Endothelial cell of umbilical vein (primary cell): ENCODE results near the gene ASAP2. TPM values are rescaled to one million over a fixed set of nuclear protein-coding genes. Genes with fewer than 3 reads are reported as not detected.

Experiments
- BruUV-seq: library from RNA; stranded (reverse); fragments of 400-500 nt; replicated peaks from 2 replicates; lab custom pipeline; 2021; lab: Mats Ljungman, UMichigan
- CTCF ChIA-PET: fragments of 300-600, 350-600 bp; sonication (Branson Sonifier 250); formaldehyde crosslinking; loops from one replicate; lab custom pipeline; 2021; ENCODE audit warnings: antibody characterized with exemption, inconsistent platforms; lab: Charles Lee
- POLR2A ChIA-PET: fragments of 300-600, 350-600 bp; sonication (Branson Sonifier 250); formaldehyde crosslinking; loops from one replicate; lab custom pipeline; 2021; ENCODE audit warnings: antibody characterized with exemption, inconsistent platforms; lab: Charles Lee
- DNase-seq: peaks from one replicate; pipeline ENCODE4 v3.0.0-alpha.2; 2011; ENCODE audit warnings: low read depth, low spot score
- FAIRE-seq: peaks from 2 replicates; lab custom pipeline; 2011; peaks lifted over from hg19 to GRCh38; lab: Jason Lieb, UNC
- H2AFZ ChIP-seq: 2 replicates; pipeline ENCODE4 v1.6.0; 2012; ENCODE audit warnings: low read depth, low read length, control low read depth, inconsistent platforms
- H3K27ac ChIP-seq: 2 replicates; pipeline ENCODE4 v1.5.1; 2011; ENCODE audit warnings: low read depth, mild to moderate bottlenecking, control low read depth, low read length, moderate library complexity; ENCODE audit not compliant: insufficient read depth
- H3K27me3 ChIP-seq, 2 experiments: 2 replicates each; pipeline versions ENCODE4 v1.6.0 to v1.6.1; 2011; ENCODE audit warnings: low read length in 2 of 2, mixed read lengths in 1 of 2; ENCODE audit not compliant: control insufficient read depth in 2 of 2, insufficient read depth in 2 of 2
- H3K36me3 ChIP-seq, 2 experiments: 2 replicates in 1 of 2; 3 replicates in 1 of 2; pipeline ENCODE4 v1.5.1; 2011; ENCODE audit warnings: low read length in 2 of 2, mild to moderate bottlenecking in 1 of 2, moderate library complexity in 1 of 2; ENCODE audit not compliant: control insufficient read depth in 2 of 2, insufficient read depth in 2 of 2; ENCODE audit errors: extremely low read depth in 1 of 2
- H3K4me1 ChIP-seq: 3 replicates; pipeline ENCODE4 v1.5.1; 2011; ENCODE audit warnings: mild to moderate bottlenecking, low read length; ENCODE audit not compliant: control insufficient read depth, insufficient read depth; ENCODE audit errors: extremely low read depth
- H3K4me2 ChIP-seq: 2 replicates; pipeline ENCODE4 v1.6.1; 2011; ENCODE audit warnings: low read length, control low read depth, mixed read lengths; ENCODE audit not compliant: insufficient read depth
- H3K4me3 ChIP-seq, 3 experiments: fragments of 200-600 bp in 1 of 3; sonication (generic), shearing (Covaris generic) in 1 of 3; replicated peaks in 1 of 3; 2 replicates each; pipeline ENCODE4 v1.5.1; 2011 to 2016; ENCODE audit warnings: control low read depth in 3 of 3, low read length in 3 of 3, mild to moderate bottlenecking in 2 of 3, inconsistent platforms in 1 of 3, low read depth in 1 of 3, moderate library complexity in 1 of 3; ENCODE audit not compliant: insufficient read depth in 1 of 3
- H3K79me2 ChIP-seq: 2 replicates; pipeline ENCODE4 v1.6.0; 2012; ENCODE audit warnings: low read length, inconsistent platforms; ENCODE audit not compliant: control insufficient read depth, insufficient read depth
- H3K9ac ChIP-seq: replicated peaks from 2 replicates; pipeline ENCODE3; 2011; ENCODE audit warnings: low read length, control low read depth; ENCODE audit not compliant: insufficient read depth; ENCODE audit errors: extremely low read depth
- H3K9me1 ChIP-seq: replicated peaks from 3 replicates; pipeline ENCODE4 v1.6.0; 2011; ENCODE audit warnings: mild to moderate bottlenecking, low read length; ENCODE audit not compliant: control insufficient read depth, insufficient read depth; ENCODE audit errors: extremely low read depth
- H3K9me3 ChIP-seq: replicated peaks from 2 replicates; pipeline ENCODE4 v1.5.1; 2012; ENCODE audit warnings: low read length, inconsistent platforms; ENCODE audit not compliant: control insufficient read depth, insufficient read depth
- H4K20me1 ChIP-seq: replicated peaks from 2 replicates; pipeline ENCODE3; 2011; ENCODE audit warnings: mild to moderate bottlenecking, low read length; ENCODE audit not compliant: control insufficient read depth, insufficient read depth; ENCODE audit errors: extremely low read depth
- EZH2 ChIP-seq: IDR thresholded peaks from 2 replicates; pipeline ENCODE4 v1.6.1; 2012; ENCODE audit warnings: borderline replicate concordance, low read depth, mild to moderate bottlenecking, moderate library complexity, low read length, inconsistent platforms; ENCODE audit not compliant: severe bottlenecking
- FOS ChIP-seq: IDR thresholded peaks from 2 replicates; pipeline ENCODE4 v1.6.1; 2011; ENCODE audit warnings: mild to moderate bottlenecking, low read length, moderate library complexity, borderline replicate concordance; ENCODE audit not compliant: insufficient read depth
- GATA2 ChIP-seq: IDR thresholded peaks from 2 replicates; pipeline ENCODE4 v1.7.0; 2011; ENCODE audit warnings: low read depth, mild to moderate bottlenecking, moderate library complexity, mixed read lengths, low read length; ENCODE audit not compliant: insufficient read length, insufficient read depth
- JUN ChIP-seq: IDR thresholded peaks from 2 replicates; pipeline ENCODE4 v1.6.1; 2011; ENCODE audit warnings: borderline replicate concordance, low read depth; ENCODE audit not compliant: insufficient read length, insufficient read depth
- MYC ChIP-seq: IDR thresholded peaks from one replicate; pipeline ENCODE4 v1.6.1; 2011; ENCODE audit warnings: mild to moderate bottlenecking, low read depth, low read length
- POLR2A ChIP-seq: IDR thresholded peaks from 2 replicates; pipeline ENCODE4 v1.6.1; 2012; ENCODE audit warnings: low read depth, mild to moderate bottlenecking, control low read depth, low read length
- POLR2AphosphoS5 ChIP-seq: IDR thresholded peaks from 2 replicates; pipeline ENCODE4 v1.6.1; 2012; ENCODE audit warnings: low read depth, mild to moderate bottlenecking, control low read depth, low read length, moderate library complexity; ENCODE audit not compliant: insufficient read depth
- dilution Hi-C: fragments of 300-500 bp; cut with MboI; formaldehyde crosslinking; loops from one replicate; pipeline ENCODE4 v1.15.0; 2019; ENCODE audit warnings: low sequenced_read_pairs; ENCODE audit not compliant: extremely low pct_ligation_motif_present
- intact Hi-C: fragments of 100-400 bp; cut with micrococcal nuclease; formaldehyde crosslinking; loops from one replicate; pipeline ENCODE4 v1.10.0; 2022
- polyA plus RNA-seq, 4 experiments: library from polyadenylated mRNA; depleted of rRNA in 3 of 4; stranded (reverse) in 3 of 4; unstranded in 1 of 4; fragments of >200 nt; gene quantifications; 2 replicates each; pipeline versions ENCODE4 v1.2.1 to v1.2.3, GENCODE V29; 2011 to 2012; ENCODE audit warnings: missing spikeins in 1 of 4
- total RNA-seq: library from RNA; stranded (reverse); gene quantifications from 2 replicates; pipeline ENCODE4 v1.2.3, GENCODE V29; 2021
- TF ChIP-seq, protein P1 (sequence below): IDR thresholded peaks from 2 replicates; pipeline ENCODE4 v1.6.1; 2011; ENCODE audit not compliant: insufficient read depth, insufficient read length
- TF ChIP-seq, protein P2 (sequence below), 2 donors: IDR thresholded peaks; 1 replicate in 1 of 2; 2 replicates in 1 of 2; pipeline ENCODE4 v1.5.1; 2011; ENCODE audit warnings: low read length in 2 of 2, mild to moderate bottlenecking in 2 of 2, moderate library complexity in 2 of 2, control low read depth in 1 of 2, inconsistent platforms in 1 of 2, low read depth in 1 of 2; ENCODE audit not compliant: insufficient read depth in 1 of 2; ENCODE audit errors: extremely low read depth in 1 of 2

Gene ASAP2
- total and polyA plus RNA-seq, 2 donors (not counting 3 experiments of a cell fraction or from before 2014, with no cell fraction given): 31.1 to 79.2 TPM

DNA sequence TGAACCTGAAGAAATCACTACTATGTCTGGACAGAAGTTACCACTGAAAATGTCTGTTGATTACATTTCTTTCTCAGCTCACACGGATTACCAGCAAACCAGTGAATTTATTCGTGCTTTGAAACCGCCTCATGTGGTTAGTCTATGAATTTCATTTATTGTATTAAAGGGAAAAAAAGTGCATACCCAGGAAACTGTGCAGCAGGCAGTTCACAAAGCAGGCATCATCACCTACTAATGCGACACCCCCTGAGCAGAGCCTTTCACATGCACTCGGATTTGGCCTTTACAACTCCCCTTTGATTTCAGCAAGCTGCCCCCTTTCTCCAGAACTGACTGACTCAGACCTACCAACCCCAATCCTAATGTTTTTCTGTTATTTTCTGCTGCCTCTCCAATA lies 236.9 kb downstream of the ASAP2 start:
- Histone ChIP-seq H3K79me2 (no peaks in the 10 kb centered on the region), H2AFZ (no peak overlapping the region), H3K9ac (no peak overlapping the region), H3K4me1 (no peaks in the 10 kb centered on the region), H4K20me1 (no peaks in the 10 kb centered on the region), H3K36me3 (peaks cover 9 to 15% of the 10 kb centered on the region in 2 experiments), H3K9me3 (no peaks in the 10 kb centered on the region), H3K27ac (no peak overlapping the region), H3K4me2 (no peak overlapping the region), H3K4me3 (no peak overlapping the region), H3K27me3 (no peaks in the 10 kb centered on the region), H3K9me1 (no peaks in the 10 kb centered on the region)
- CTCF ChIA-PET: no interaction called here
- FAIRE-seq (no peak), DNase-seq (no peak)
- no TSS peak for BruUV-seq
- dilution Hi-C loops (no loop called here), intact Hi-C loops (no loop called here)
- POLR2A ChIA-PET: no interaction called here
- TF ChIP-seq POLR2A (no peak), MYC (no peak), JUN (no peak), GATA2 (no peak), FOS (no peak), EZH2 (no peak), POLR2AphosphoS5 (no peak)
- TF ChIP-seq, protein P1, sequence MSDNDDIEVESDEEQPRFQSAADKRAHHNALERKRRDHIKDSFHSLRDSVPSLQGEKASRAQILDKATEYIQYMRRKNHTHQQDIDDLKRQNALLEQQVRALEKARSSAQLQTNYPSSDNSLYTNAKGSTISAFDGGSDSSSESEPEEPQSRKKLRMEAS: no peak
- TF ChIP-seq, protein P2, sequence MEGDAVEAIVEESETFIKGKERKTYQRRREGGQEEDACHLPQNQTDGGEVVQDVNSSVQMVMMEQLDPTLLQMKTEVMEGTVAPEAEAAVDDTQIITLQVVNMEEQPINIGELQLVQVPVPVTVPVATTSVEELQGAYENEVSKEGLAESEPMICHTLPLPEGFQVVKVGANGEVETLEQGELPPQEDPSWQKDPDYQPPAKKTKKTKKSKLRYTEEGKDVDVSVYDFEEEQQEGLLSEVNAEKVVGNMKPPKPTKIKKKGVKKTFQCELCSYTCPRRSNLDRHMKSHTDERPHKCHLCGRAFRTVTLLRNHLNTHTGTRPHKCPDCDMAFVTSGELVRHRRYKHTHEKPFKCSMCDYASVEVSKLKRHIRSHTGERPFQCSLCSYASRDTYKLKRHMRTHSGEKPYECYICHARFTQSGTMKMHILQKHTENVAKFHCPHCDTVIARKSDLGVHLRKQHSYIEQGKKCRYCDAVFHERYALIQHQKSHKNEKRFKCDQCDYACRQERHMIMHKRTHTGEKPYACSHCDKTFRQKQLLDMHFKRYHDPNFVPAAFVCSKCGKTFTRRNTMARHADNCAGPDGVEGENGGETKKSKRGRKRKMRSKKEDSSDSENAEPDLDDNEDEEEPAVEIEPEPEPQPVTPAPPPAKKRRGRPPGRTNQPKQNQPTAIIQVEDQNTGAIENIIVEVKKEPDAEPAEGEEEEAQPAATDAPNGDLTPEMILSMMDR (IDR thresholded peaks at IDR 0.05; ENCODE audit: extremely low read depth in 1 of 2, insufficient read depth in 1 of 2, low read depth in 1 of 2, low read length in 2 of 2): no peak
